ENCODE measurements around the gene SOX30.

SOX30 gene

GRCh38 chr5:157665467-157666070 lies 13.3 kb upstream of the SOX30 start:
- no peak for DNase-seq (ENCODE audit: extremely low read depth in 1 of 2, low read depth in 1 of 2)

GRCh38 chr5:157659868-157660660 lies 7.8 kb upstream of the SOX30 start:
- no peak for DNase-seq (ENCODE audit: extremely low read depth in 1 of 2, low read depth in 1 of 2)

- no peak for DNase-seq (ENCODE audit: extremely low read depth in 1 of 2, low read depth in 1 of 2)
Observed at GRCh38 chr5:157658893-157659292, 6.7 kb upstream of the SOX30 start.

- no peak for DNase-seq (ENCODE audit: extremely low read depth in 1 of 2, low read depth in 1 of 2)
Observed at GRCh38 chr5:157657516-157657915, 5.3 kb upstream of the SOX30 start.

- peak; percentile 53 to 70 for DNase-seq (ENCODE audit: extremely low read depth in 1 of 2, low read depth in 1 of 2)
Observed at GRCh38 chr5:157651623-157652376, 438 bp downstream of the SOX30 start.

- DNase-seq (ENCODE audit: extremely low read depth in 1 of 2, low read depth in 1 of 2), result no peak
Observed at GRCh38 chr5:157650991-157651611, 1.1 kb downstream of the SOX30 start.

- no peak for DNase-seq (ENCODE audit: extremely low read depth in 1 of 2, low read depth in 1 of 2)
Observed at GRCh38 chr5:157649101-157649500, 3.1 kb downstream of the SOX30 start.

- DNase-seq (ENCODE audit: extremely low read depth in 1 of 2, low read depth in 1 of 2), result no peak
Observed at GRCh38 chr5:157648275-157648990, 3.8 kb downstream of the SOX30 start.

- no peak for DNase-seq (ENCODE audit: extremely low read depth in 1 of 2, low read depth in 1 of 2)
Observed at GRCh38 chr5:157640406-157641066, 11.7 kb downstream of the SOX30 start.

- DNase-seq (ENCODE audit: extremely low read depth in 1 of 2, low read depth in 1 of 2), result no peak
Observed at GRCh38 chr5:157630341-157630740, 21.9 kb downstream of the SOX30 start.

GRCh38 chr5:157626831-157627230 lies 25.4 kb downstream of the SOX30 start:
- DNase-seq (ENCODE audit: extremely low read depth in 1 of 2, low read depth in 1 of 2), result no peak

- no peak for DNase-seq (ENCODE audit: extremely low read depth in 1 of 2, low read depth in 1 of 2)
Observed at GRCh38 chr5:157624144-157624543, 28.1 kb downstream of the SOX30 start.

GRCh38 chr5:157620776-157621175 lies 31.5 kb downstream of the SOX30 start:
- DNase-seq (ENCODE audit: extremely low read depth in 1 of 2, low read depth in 1 of 2), result no peak

GRCh38 chr5:157618191-157618765 lies 34.0 kb downstream of the SOX30 start:
- no peak for DNase-seq (ENCODE audit: extremely low read depth in 1 of 2, low read depth in 1 of 2)

GRCh38 chr5:157616785-157617184 lies 35.5 kb downstream of the SOX30 start:
- DNase-seq (ENCODE audit: extremely low read depth in 1 of 2, low read depth in 1 of 2), result no peak

GRCh38 chr5:157613385-157614245 lies 38.6 kb downstream of the SOX30 start:
- no peak for DNase-seq (ENCODE audit: extremely low read depth in 1 of 2, low read depth in 1 of 2)

GRCh38 chr5:157612581-157612980 lies 39.7 kb downstream of the SOX30 start:
- no peak for DNase-seq (ENCODE audit: extremely low read depth in 1 of 2, low read depth in 1 of 2)

GRCh38 chr5:157611571-157612476 lies 40.4 kb downstream of the SOX30 start:
- no peak for DNase-seq (ENCODE audit: extremely low read depth in 1 of 2, low read depth in 1 of 2)
